Activated naive CD4-positive, alpha-beta T cell treated with anti-CD3 and anti-CD28 coated beads, Interleukin-2, amount 50 U/mL, for 72 hours (primary cell): ENCODE measurements around the gene ACVRL1. TPM values are rescaled to one million over a fixed set of nuclear protein-coding genes. Genes with fewer than 3 reads are reported as not detected.

Experiments used
- ATAC-seq, 2 donors: fragments of 150-1000 bp; cut with Tn5 transposase; 2 replicates each; pipeline ENCODE4 v1.10.0; 2021; ENCODE audit warnings: mild to moderate bottlenecking in 2 of 2, moderate library complexity in 2 of 2
- DNase-seq, 2 donors: peaks; one replicate each; pipeline ENCODE4 v3.0.0; 2021 to 2022; ENCODE audit warnings: low spot score in 2 of 2
- H3K27ac Mint-ChIP-seq, 2 donors: one replicate each; pipeline ENCODE4 v1.8.0; 2022; ENCODE audit warnings: mild to moderate bottlenecking in 2 of 2, mixed read lengths in 2 of 2
- H3K36me3 Mint-ChIP-seq, 2 donors: one replicate each; pipeline ENCODE4 v1.8.0; 2022; ENCODE audit warnings: mixed read lengths in 2 of 2
- H3K9me3 Mint-ChIP-seq, 2 donors: one replicate each; pipeline ENCODE4 v1.8.0; 2022; ENCODE audit warnings: mixed read lengths in 2 of 2
- total RNA-seq, 2 donors: library from RNA; stranded (reverse); gene quantifications; one replicate each; pipeline ENCODE4 v1.2.3, GENCODE V29; 2022

ACVRL1 gene
- not detected for total RNA-seq

- peaks cover 0 to 5% of the 10 kb centered on the region in 2 donors for H3K36me3 Mint-ChIP-seq
- no peak within 1 kb of the TSS for H3K27ac Mint-ChIP-seq
- DNase-seq, result no peak
- H3K9me3 Mint-ChIP-seq, result no peaks in the 10 kb centered on the region
- no peak for ATAC-seq
Observed at GRCh38 chr12:51907083-51907855, at the start of gene ACVRL1. Gene ACVRL1, plus strand, starts transcription at chr12:51907504. Its CDS starts 4,971 bp downstream, at chr12:51912475.

- no peaks in the 10 kb centered on the region for H3K9me3 Mint-ChIP-seq
- no peak for DNase-seq
Observed at GRCh38 chr12:51860986-51861385, 46.3 kb upstream of the ACVRL1 start.

GRCh38 chr12:51862947-51863346, 44.4 kb upstream of the ACVRL1 start:
- no peak for DNase-seq
- no peak for ATAC-seq
- no peak overlapping the region for H3K27ac Mint-ChIP-seq
- no peaks in the 10 kb centered on the region for H3K9me3 Mint-ChIP-seq
- no peaks in the 10 kb centered on the region for H3K36me3 Mint-ChIP-seq

More at GRCh38 chr12:51860986-51861385, 46.3 kb upstream of the ACVRL1 start:
- no peak for ATAC-seq
- no peaks in the 10 kb centered on the region for H3K36me3 Mint-ChIP-seq
- H3K27ac Mint-ChIP-seq, result no peak overlapping the region

- Mint-ChIP-seq H3K9me3 (no peaks in the 10 kb centered on the region), H3K36me3 (no peaks in the 10 kb centered on the region), H3K27ac (no peak overlapping the region)
- no peak for DNase-seq
- peak; percentile 6 to 13 for ATAC-seq
Observed at GRCh38 chr12:51863363-51863932, 43.9 kb upstream of the ACVRL1 start.

- Mint-ChIP-seq H3K27ac (no peak overlapping the region), H3K36me3 (no peaks in the 10 kb centered on the region), H3K9me3 (no peaks in the 10 kb centered on the region)
- ATAC-seq (peak; percentile 88 to 92), DNase-seq (peak in 1 of 2 donors; percentile 42)
Observed at GRCh38 chr12:51863933-51864832, 43.1 kb upstream of the ACVRL1 start.

- H3K36me3 Mint-ChIP-seq, result no peaks in the 10 kb centered on the region
- no peaks in the 10 kb centered on the region for H3K9me3 Mint-ChIP-seq
- DNase-seq (no peak), ATAC-seq (no peak)
- no peak overlapping the region for H3K27ac Mint-ChIP-seq
Observed at GRCh38 chr12:51864833-51865670, 42.3 kb upstream of the ACVRL1 start.

GRCh38 chr12:51865757-51866270, 41.5 kb upstream of the ACVRL1 start:
- H3K27ac Mint-ChIP-seq, result no peak overlapping the region
- no peak for DNase-seq
- no peak for ATAC-seq
- H3K9me3 Mint-ChIP-seq, result no peaks in the 10 kb centered on the region
- no peaks in the 10 kb centered on the region for H3K36me3 Mint-ChIP-seq

- DNase-seq, result no peak
- Mint-ChIP-seq H3K27ac (no peak overlapping the region), H3K36me3 (no peaks in the 10 kb centered on the region), H3K9me3 (no peaks in the 10 kb centered on the region)
- no peak for ATAC-seq
Observed at GRCh38 chr12:51866324-51866723, 41.0 kb upstream of the ACVRL1 start.

GRCh38 chr12:51866762-51867161, 40.5 kb upstream of the ACVRL1 start:
- ATAC-seq (no peak), DNase-seq (no peak)
- H3K27ac Mint-ChIP-seq, result no peak overlapping the region
- no peaks in the 10 kb centered on the region for H3K36me3 Mint-ChIP-seq
- no peaks in the 10 kb centered on the region for H3K9me3 Mint-ChIP-seq

GRCh38 chr12:51867371-51867770, 39.9 kb upstream of the ACVRL1 start:
- Mint-ChIP-seq H3K9me3 (no peaks in the 10 kb centered on the region), H3K36me3 (no peaks in the 10 kb centered on the region), H3K27ac (no peak overlapping the region)
- no peak for DNase-seq
- ATAC-seq, result no peak

- no peaks in the 10 kb centered on the region for H3K36me3 Mint-ChIP-seq
- no peaks in the 10 kb centered on the region for H3K9me3 Mint-ChIP-seq
- ATAC-seq (no peak), DNase-seq (no peak)
- H3K27ac Mint-ChIP-seq, result no peak overlapping the region
Observed at GRCh38 chr12:51867796-51868428, 39.4 kb upstream of the ACVRL1 start.

- H3K9me3 Mint-ChIP-seq, result no peaks in the 10 kb centered on the region
- ATAC-seq, result no peak
- no peaks in the 10 kb centered on the region for H3K36me3 Mint-ChIP-seq
- DNase-seq, result no peak
- no peak overlapping the region for H3K27ac Mint-ChIP-seq
Observed at GRCh38 chr12:51868821-51869495, 38.3 kb upstream of the ACVRL1 start.

GRCh38 chr12:51869496-51869865, 37.8 kb upstream of the ACVRL1 start:
- Mint-ChIP-seq H3K9me3 (no peaks in the 10 kb centered on the region), H3K27ac (no peak overlapping the region), H3K36me3 (no peaks in the 10 kb centered on the region)
- DNase-seq (no peak), ATAC-seq (no peak)

GRCh38 chr12:51869931-51870330, 37.4 kb upstream of the ACVRL1 start:
- ATAC-seq (no peak), DNase-seq (no peak)
- H3K36me3 Mint-ChIP-seq, result no peaks in the 10 kb centered on the region
- no peaks in the 10 kb centered on the region for H3K9me3 Mint-ChIP-seq
- no peak overlapping the region for H3K27ac Mint-ChIP-seq

GRCh38 chr12:51870504-51870903, 36.8 kb upstream of the ACVRL1 start:
- Mint-ChIP-seq H3K36me3 (no peaks in the 10 kb centered on the region), H3K9me3 (no peaks in the 10 kb centered on the region), H3K27ac (no peak overlapping the region)
- DNase-seq, result no peak
- ATAC-seq, result no peak
